Smooth muscle cell of the brain vasculature (primary cell): ENCODE measurements around the gene EEF1B2.
"Not testable (repeated sequence)": the region's sequence is repeated elsewhere in the genome, so short reads cannot be mapped to it uniquely, and the experiment has no call there.

ENCODE experiments used
- DNase-seq: peaks from one replicate; pipeline ENCODE4 v3.0.0-alpha.2; 2012; ENCODE audit warnings: low read depth, low spot score

EEF1B2 gene

GRCh38 chr2:206164261-206164862 is 4.7 kb downstream of the EEF1B2 start:
- peak; percentile 29 for DNase-seq

DNA sequence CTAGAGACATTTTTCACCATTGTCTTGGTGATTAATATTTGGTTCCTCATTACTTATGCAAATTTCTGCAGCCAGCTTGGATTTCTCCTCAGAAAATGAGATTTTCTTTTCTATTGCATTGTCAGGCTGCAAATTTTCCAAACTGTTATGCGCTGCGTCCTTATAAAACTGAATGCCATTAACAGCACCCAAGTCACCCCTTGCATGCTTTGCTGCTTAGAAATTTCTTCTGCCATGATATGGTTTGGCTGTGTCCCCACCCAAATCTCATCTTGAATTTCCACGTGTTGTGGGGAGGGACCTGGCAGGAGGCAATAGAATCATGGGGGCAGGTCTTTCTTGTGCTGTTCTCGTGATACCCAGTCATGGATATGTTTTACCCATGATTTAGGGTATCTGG is 8.5 kb downstream of the EEF1B2 start:
- DNase-seq, result not testable (repeated sequence)

DNA sequence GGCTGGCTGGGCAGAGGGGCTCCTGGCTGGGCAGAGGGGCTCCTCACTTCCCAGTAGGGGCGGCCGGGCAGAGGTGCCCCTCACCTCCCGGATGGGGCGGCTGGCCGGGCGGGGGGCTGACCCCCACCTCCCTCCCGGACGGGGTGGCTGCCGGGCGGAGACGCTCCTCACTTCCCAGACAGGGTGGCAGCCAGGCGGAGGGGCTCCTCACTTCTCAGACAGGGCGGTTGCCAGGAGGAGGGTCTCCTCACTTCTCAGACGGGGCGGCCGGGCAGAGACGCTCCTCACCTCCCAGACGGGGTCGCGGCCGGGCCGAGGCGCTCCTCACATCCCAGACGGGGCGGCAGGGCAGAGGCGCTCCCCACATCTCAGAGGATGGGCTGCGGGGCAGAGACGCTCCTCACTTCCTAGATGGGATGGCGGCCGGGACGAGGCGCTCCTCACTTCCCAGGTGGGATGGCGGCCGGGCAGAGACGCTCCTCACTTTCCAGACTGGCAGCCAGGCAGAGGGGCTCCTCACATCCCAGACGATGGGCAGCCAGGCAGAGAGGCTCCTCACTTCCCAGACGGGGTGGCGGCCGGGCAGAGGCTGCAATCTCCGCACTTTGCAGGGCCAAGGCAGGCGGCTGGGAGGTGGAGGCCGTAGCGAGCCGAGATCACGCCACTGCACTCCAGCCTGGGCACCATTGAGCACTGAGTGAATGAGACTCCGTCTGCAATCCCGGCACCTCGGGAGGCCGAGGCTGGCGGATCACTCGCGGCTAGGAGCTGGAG is 12.1 kb downstream of the EEF1B2 start:
- not testable (repeated sequence) for DNase-seq

DNA sequence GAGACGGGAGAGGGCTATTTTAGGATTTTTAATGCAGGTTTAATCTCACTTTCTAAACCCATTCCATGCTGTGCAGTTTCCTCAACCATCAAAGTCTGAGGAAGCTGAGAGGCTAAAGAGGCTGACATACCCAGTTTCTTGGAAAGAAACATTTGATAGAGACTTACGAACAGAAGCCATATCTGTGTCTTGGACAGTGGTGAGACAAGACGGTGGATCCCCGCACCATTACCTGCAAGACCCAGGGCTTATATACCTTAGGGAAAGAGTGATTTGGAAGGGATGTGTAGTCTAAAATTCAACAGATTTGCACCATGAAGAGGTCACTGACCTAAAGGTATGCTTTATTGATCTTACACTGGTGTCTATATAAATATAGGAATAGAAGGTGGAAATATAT is 13.5 kb downstream of the EEF1B2 start:
- DNase-seq, result no peak

DNA sequence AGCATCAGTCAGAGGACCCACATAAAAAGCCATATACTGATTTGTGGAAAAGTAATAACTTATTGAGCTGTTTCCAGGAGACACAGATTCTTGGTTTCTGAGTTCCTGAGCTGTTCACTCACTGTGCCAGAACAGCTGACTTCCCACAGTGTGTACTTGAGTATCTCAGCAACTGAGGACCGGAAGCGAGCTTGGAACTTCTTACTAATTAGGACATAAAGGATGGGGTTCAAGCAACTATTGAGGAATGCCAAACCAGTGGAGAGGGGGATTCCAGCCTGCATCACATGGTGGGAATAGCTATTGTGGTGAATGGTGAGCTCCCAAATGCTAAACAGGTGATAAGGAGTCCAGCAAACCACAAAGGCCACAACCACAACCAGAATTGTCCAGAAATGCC is 16.4 kb downstream of the EEF1B2 start:
- DNase-seq, result no peak

DNA sequence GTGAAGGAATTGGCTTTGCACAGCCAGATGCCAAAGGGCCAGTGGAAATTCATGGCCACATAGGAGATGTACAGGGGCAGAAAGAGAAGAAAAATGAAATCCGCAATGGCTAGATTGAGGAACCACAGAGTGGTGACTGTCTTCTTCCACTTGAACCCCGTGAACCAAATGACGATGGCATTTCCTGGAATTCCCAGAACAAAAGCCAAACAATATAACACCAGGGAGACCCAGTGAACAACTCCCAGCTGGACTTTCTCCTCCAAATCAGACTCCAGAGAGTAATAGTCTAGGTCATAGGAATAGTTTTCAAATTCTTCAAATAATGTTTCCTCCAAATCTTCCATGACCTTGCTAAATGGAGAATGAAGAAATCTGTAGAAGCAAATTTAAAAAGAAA is 17.2 kb downstream of the EEF1B2 start:
- DNase-seq, result no peak

DNA sequence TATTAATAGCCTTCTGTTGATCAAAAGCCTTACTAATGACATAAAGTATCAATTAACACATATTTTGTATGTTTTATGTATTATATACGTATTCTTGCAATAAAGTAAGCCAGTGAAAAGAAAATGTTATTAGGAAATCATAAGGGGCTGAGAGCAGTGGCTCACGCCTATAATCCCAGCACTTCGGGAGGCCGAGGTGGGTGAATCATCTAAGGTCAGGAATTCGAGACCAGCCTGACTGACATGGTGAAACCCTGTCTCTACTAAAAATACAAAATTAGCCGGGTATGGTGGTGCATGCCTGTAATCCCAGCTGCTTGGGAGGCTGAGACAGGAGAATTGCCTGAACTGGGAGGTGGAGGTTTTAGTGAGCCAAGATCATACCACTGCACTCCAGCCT is 21.8 kb downstream of the EEF1B2 start:
- not testable (repeated sequence) for DNase-seq

DNA sequence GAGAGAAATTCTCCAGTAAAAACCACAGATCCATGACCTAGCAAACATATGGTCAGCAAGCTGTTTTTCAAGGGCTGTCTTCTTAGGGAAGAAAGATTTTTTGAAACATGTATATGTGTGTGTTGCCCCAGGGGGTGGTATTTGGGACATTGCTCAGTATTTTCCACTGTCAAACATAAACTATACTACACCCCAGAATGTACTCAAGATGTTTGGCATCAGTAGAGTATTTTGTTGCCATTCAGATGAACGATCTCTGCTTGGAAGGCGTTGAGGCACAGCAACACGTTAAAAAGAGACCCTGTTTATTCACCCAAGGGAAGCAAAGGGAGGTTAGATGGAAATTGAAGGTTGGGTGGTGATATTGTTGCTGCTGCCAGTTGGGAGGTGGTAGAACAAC is 30.0 kb downstream of the EEF1B2 start:
- no peak for DNase-seq

DNA sequence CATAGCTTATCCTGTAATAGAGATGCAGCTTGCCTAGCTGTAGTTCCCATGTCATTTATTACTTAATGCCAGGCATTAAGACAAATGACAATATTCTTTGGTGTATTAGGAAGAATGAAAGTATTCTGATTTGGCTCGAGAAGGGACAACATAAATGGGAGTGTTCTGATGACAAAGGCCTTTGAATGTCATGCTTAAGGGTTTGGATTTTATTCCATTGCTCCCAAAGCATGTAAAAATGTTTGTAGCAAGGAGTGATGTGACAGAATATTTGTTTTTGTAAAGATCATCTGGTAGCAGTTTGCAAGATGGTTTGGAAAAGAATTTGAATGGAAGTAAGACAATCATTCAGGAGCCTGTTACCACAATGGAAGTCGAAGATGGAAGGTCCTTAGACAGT is 30.4 kb downstream of the EEF1B2 start:
- no peak for DNase-seq

DNA sequence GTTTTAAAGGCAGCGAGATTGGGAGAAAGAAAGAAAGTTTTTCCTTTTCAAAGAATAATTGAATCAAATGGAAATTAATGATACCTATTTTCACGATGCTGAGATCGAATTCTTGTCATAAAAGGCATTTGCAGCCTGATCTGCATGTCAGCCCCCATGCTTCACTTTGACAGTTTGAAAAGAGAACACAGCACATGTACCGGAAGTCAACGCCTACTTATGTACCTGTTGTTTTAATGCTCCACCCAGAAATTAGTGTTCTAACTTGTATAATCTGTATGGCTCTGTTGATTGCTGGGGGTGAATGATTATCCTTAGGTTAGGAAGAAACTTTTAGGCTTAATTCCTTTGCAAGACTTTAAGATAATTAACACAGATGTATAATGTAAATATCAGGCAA is 31.0 kb downstream of the EEF1B2 start:
- no peak for DNase-seq

- DNase-seq, result no peak
Measured at GRCh38 chr2:206192157-206192556, 32.5 kb downstream of the EEF1B2 start.

DNA sequence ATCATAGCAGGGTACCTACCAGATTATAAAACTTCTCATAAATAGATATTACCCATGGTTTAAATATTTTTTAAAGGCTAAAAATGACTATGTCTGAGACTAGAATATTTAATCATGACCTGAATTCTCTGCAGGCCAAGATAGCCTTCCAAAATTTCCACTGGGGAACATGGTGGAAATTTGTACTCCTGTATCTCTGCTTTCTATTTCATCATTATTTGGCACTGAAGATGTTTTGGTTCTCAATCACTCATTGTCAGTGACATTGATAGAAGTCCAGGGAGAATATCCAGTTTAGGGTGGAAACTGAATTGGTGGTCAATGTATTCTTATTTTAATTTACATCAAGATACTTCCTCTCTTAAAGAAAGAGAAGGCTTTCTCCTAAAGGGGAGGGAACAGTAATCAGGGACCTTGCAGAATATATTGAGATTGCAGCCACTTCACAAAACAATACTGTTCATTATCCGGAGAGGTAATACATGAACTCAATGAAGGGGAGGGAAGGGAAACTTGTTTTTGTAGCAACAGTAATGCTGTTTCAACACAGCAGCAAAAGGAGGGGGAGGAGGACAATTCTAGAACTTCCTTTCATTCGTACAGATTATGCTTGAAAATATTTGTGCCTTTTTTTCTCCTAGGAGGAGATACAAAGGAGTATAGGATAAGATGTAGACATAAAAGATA is 34.1 kb downstream of the EEF1B2 start:
- DNase-seq, result no peak

- DNase-seq, result no peak
Measured at GRCh38 chr2:206198677-206199076, 39.0 kb downstream of the EEF1B2 start.

- no peak for DNase-seq
Measured at GRCh38 chr2:206201075-206201848, 41.6 kb downstream of the EEF1B2 start.

GRCh38 chr2:206202446-206202845 is 42.8 kb downstream of the EEF1B2 start:
- DNase-seq, result no peak

DNA sequence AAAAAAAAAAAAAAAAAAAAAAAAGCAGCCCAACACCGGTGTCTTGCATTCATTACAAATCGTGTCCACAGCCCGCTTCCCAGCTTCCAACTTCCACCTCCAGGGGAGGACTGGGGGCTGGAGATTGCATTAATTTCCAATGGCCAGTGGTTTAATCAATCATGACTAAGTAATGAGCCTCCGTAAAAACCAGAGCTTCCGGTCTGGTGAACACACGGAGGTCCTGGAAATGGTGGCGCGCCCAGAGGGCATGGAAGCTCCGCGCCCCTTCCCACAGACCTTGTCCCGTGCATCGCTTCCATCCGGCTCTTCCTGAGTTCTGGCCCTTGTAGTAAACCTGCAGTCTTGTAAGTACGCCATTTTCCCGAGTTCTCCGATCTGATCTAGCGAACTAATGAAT is 43.6 kb downstream of the EEF1B2 start:
- no peak for DNase-seq

DNA sequence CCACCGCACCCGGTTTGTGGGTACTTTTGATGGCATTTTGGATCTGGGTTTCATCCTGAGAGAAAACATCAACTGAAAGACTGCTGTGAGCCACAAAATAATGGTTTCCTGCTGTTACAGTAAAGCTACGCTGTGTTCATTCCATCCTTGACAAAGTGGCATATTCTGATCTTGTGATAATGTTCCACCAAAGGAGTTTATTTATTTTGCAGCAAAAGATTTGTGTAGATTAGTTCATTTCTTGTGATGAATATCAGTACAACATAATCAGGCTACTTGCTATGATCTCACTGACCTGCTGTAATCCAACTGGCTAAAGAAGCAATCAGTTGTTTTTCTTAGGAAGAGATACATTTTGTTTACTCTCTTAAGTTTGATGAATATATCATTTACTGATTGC is 45.0 kb downstream of the EEF1B2 start:
- no peak for DNase-seq

- DNase-seq, result not testable (repeated sequence)
Measured at GRCh38 chr2:206207316-206207715, 47.6 kb downstream of the EEF1B2 start.

- no peak for DNase-seq
Measured at GRCh38 chr2:206208900-206209299, 49.2 kb downstream of the EEF1B2 start.

DNA sequence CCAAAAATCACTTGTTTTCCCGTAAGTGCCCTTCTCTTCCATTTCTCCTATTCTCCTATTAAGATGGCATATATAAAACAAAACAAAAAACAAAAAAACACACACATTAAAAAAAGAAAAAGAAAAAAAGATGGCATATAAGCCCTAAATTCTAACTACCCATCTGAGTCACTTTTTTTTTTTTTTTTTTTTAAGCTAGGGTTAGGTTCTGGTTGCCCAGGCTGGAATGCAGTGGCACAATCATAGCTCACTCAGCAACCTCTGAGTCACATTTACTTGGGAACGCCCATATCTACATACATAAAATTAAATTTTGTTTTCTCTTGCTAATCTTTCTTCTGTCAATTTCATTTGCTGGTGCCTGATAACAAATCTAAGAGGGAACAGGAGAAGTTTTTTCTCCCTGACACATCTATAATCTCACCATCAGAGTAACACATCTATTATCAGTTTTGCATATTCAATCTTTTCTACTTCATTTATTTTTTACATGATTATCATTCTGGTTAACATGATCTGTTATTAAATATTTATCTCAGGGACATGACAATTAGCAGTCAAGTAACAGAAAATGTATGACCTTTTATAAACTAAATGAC is 52.1 kb downstream of the EEF1B2 start:
- DNase-seq, result no peak
